HG03280 (cell line): ENCODE measurements around the gene DGKI.

Source experiments
- ATAC-seq: cut with Tn5 transposase; IDR thresholded peaks from one replicate; pipeline ENCODE4 v1.9.1; 2021; ENCODE audit warnings: mild to moderate bottlenecking, moderate library complexity; ENCODE audit not compliant: unreplicated experiment

DGKI gene

GRCh38 chr7:137386966-137387365 lies 459.8 kb downstream of the DGKI start:
- no peak for ATAC-seq

DNA sequence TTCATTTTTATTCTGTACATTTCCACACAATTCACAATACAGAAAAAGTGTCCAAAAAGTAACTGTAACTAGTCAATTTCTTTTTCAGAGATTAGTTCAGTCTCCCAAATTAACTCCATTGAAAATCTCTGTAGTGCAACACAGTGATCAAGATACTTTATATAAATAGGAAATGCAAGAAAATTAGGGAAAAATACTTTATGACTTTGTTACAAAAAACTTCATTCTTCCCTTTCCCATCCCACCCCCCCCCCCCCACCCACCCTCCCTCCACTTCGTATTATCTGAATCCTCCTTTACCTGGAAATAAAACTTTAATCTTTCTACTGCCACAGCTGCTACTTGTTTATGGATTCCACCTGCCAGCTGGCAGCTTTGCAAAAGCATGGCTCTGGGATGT lies 465.7 kb downstream of the DGKI start:
- no peak for ATAC-seq

DNA sequence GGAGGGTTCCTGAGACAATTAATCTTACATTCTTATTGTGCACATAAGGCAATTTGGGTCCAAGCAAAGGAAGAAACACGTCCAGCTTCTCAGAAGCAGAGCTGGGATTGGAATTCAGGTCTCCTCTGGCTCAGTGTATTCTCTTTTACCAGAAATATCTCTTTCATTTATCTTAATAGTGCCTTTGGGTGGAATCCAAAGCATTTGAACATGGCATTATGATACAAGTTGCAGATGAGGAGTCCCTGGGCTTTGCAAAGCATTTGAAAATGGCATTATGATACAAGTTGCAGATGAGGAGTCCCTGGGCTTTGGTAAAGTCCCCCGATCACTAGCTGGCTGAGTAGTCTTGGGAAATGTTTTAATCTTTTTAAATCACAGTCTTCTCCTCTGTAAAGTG lies 473.3 kb downstream of the DGKI start:
- ATAC-seq, result no peak

DNA sequence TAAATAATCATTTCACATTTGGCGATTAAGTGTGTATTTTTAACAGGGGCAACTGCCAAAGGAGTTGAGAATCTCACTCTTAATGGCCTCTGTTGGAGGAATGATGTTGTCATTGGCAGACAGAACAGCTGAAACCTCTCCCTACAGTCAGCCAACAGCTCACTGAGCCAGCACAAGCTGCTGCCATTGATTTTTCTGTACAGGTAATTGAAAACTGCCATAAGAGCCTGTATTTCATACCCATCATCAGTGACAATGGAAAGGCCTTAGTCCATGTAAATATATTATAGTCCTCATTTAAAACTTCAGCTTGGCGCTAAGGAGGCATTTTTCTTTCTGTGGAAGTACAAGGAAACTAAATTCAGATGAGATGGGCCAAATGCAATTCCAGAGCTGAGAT lies 475.2 kb downstream of the DGKI start:
- no peak for ATAC-seq

DNA sequence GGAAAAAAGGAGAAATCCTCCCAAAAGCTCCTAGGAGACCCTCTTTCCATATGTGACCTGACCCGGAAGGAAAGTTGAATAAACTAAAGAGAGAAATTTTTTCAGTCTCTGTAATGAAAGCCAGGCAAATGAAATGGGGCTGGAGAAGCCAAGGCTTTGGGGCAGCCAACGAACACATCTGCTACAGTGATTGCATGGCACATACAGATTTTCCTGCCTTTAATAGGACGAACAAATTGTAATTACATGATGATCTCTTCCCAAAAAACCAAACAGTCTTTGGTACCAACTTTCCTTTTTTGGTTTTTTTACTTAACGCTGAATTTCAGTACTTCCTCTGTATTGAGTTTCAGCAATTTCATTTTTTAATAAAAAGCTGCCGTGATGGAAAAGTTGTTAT lies 479.8 kb downstream of the DGKI start:
- no peak for ATAC-seq

DNA sequence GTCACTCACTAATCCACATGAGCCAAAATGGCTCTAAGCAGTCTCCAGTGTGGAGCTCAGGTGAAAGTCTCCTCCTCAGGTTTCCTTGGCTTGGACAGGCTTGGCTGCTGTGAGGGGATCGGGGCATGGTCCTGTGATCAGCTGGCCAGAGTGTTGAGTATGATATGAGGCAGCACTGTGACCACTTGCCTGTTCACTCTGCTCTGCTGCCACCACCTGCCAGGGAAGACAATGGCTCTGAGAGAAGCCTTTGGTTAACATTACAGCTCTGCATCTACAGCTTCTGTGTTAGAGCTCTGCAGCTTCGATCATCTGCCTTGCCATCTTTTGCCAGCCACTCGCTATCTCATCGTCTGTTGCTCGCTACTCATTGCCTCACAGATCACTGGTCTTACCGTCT lies 483.1 kb downstream of the DGKI start:
- no peak for ATAC-seq

DNA sequence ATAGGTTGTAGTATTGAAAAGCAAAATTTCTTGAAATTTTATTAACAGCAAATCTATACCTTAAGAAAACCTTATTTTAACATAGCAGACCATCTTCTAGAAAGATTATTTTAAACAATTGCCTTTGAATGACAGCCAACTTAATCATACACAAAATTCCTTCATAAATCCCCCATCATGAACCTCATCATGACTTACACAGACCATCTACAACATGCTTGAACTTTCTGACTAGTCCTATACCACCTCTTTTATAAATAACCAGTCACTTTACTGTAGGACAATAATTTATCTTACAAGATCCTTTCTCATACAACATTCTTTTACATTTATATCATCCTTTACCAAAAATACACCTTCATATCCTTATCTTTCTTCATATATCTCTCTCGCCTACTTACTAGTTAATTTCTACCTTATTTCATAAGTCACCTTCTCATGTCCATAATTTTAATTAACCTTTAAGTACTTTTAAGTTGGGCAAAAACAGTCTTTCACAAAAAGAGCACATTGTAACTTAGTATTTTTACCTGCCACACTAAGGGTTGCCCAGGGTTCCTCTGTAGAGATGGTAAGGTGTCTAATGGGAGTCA lies 486.6 kb downstream of the DGKI start:
- no peak for ATAC-seq

GRCh38 chr7:137354961-137355360 lies 491.8 kb downstream of the DGKI start:
- no peak for ATAC-seq

GRCh38 chr7:137354396-137354795 lies 492.4 kb downstream of the DGKI start:
- ATAC-seq, result no peak

GRCh38 chr7:137351941-137352340 lies 494.8 kb downstream of the DGKI start:
- ATAC-seq, result no peak

- ATAC-seq, result no peak
These were observed 500.9 kb downstream of the DGKI start for GRCh38 chr7:137345799-137346449.

DNA sequence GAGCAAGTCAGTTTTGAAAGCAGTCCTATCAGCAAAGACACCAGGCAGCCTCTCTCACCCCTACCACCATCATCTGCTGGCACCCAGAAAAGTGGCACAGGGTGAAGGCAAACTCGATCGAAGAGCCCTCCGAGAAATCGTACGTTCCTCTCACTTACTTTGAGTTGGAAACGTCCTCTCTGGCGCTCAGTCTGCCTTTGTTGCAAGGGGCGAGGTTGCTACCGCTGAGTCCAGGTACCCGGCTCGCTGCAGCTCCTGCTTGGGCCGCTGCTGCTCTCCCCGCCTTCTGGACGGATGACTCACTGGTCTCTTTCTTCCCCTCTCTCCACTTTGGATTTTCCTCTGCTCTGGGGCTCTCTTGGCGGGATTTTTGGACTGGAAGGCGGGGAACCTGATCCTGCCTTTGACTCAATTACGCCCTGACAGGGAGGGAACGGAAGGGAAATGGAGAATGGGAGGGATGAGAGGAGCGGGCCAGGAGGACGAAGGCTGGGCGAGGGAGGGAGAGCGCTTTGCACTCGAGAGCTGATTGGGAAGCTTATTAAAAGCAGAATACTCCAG lies 503.4 kb downstream of the DGKI start, which contains the start of gene PTN:
PTN (minus strand) TSS at position 453 of the 561 bp plus-strand sequence. CDS start 88,760 bp downstream, outside the sequence.
- no peak for ATAC-seq

- ATAC-seq, result no peak
These were observed 503.9 kb downstream of the DGKI start for GRCh38 chr7:137342828-137343261.

DNA sequence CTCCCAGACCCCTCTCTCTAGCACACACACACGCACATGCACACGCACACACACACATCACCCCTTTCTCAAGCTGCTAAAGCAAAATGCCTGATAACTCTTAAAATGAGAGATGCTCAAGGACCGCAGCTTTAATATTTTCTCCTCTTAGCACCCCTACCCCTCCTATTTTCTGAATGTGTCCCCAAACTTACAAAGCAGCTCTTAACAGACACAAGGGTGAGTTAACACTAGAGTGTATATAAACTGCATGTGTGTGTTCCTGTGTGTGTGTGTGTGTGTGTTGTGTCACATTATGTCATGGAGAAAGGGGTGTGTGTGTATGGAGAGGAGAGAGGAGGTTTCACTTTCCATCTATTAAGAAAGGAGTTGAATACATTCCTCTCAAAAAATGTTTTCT lies 504.5 kb downstream of the DGKI start:
- no peak for ATAC-seq

DNA sequence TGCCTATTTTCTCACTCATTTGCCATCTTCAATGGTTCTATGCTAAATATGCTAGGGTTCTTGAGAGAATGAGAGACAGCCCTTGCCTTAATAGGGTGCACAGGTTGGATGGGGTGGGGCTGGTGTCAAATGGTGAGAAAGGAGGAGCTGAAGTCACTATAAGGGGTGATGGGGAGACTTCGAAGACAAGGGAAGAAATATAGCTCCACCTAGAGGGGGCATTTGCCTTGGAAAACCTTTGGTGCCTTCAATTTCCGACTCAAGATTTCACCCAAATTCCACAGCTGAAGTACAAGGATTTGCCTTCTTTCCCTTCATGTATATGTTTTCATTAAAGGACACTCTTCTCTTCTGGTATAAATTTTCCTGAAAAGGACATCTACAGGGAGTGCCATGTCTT lies 508.9 kb downstream of the DGKI start:
- no peak for ATAC-seq

- no peak for ATAC-seq
These were observed 511.0 kb downstream of the DGKI start for GRCh38 chr7:137335814-137336213.

DNA sequence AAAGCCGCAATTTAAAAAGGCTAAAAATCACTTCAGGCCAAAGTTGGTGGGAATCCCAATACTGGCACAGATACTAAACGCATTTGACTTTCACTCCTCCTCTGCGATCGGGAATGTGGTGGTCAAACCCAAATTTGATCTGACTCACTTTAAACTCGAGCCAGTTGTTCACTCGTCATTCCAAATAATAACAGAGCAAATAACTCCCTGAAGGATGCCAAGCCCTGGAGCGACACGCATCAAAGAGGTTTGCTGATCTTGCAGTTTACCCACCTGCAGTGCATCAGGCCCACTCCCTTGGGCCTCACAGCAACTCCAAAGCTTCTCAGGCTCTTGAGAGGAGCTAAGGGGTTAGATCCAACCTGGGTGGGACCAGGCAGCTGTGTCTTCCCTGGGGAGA lies 515.4 kb downstream of the DGKI start:
- ATAC-seq, result no peak
